H9 (cell line): Measurements from ENCODE around the gene RELCH. TPM values are rescaled to one million over a fixed set of nuclear protein-coding genes. Genes with fewer than 3 reads are reported as not detected.

Source experiments
- DNase-seq: peaks from one replicate; pipeline ENCODE4 v3.0.0-alpha.2; 2017
- H2AFZ ChIP-seq: one replicate; pipeline ENCODE4 v1.6.1; 2013; ENCODE audit warnings: mild to moderate bottlenecking, low read length, control low read depth, moderate library complexity
- H2AK5ac ChIP-seq: 2 replicates; pipeline ENCODE4 v1.6.1; 2013; ENCODE audit warnings: low read length, control low read depth, mixed read lengths; ENCODE audit not compliant: insufficient read length
- H2BK120ac ChIP-seq: one replicate; pipeline ENCODE4 v1.6.1; 2013; ENCODE audit warnings: low read depth, mild to moderate bottlenecking, low read length, control low read depth, inconsistent platforms; ENCODE audit not compliant: poor library complexity, severe bottlenecking
- H2BK12ac ChIP-seq: 2 replicates; pipeline ENCODE4 v1.6.1; 2013; ENCODE audit warnings: low read length, control low read depth, mixed read lengths, low read depth; ENCODE audit not compliant: insufficient read length
- H2BK15ac ChIP-seq: 2 replicates; pipeline ENCODE4 v1.6.1; 2013; ENCODE audit warnings: low read depth, low read length, control low read depth
- H2BK20ac ChIP-seq: one replicate; pipeline ENCODE4 v1.6.1; 2013; ENCODE audit warnings: low read depth, mild to moderate bottlenecking, low read length, control low read depth, inconsistent platforms; ENCODE audit not compliant: poor library complexity, severe bottlenecking
- H2BK5ac ChIP-seq: 2 replicates; pipeline ENCODE4 v1.6.1; 2013; ENCODE audit warnings: low read length, control low read depth, mixed read lengths; ENCODE audit not compliant: insufficient read length
- H3K14ac ChIP-seq: 2 replicates; pipeline ENCODE4 v1.6.1; 2013; ENCODE audit warnings: low read length, control low read depth; ENCODE audit not compliant: insufficient read depth
- H3K18ac ChIP-seq: 2 replicates; pipeline ENCODE4 v1.6.1; 2013; ENCODE audit warnings: low read depth, mild to moderate bottlenecking, mixed read lengths, low read length, control low read depth; ENCODE audit not compliant: insufficient read length
- H3K23ac ChIP-seq: 2 replicates; pipeline ENCODE4 v1.6.1; 2013; ENCODE audit warnings: low read length, control low read depth, mixed read lengths, low read depth; ENCODE audit not compliant: insufficient read length
- H3K23me2 ChIP-seq: 2 replicates; pipeline ENCODE4 v1.6.1; 2013; ENCODE audit warnings: low read depth, mild to moderate bottlenecking, mixed read lengths, low read length, control low read depth; ENCODE audit not compliant: insufficient read length, poor library complexity, severe bottlenecking
- H3K27ac ChIP-seq: 2 replicates; pipeline ENCODE4 v1.5.1; 2013; ENCODE audit warnings: low read length, control low read depth, mixed read lengths, low read depth; ENCODE audit not compliant: insufficient read length
- H3K27me3 ChIP-seq: 2 replicates; pipeline ENCODE4 v1.6.1; 2013; ENCODE audit warnings: low read length, control low read depth, inconsistent platforms; ENCODE audit not compliant: insufficient read depth
- H3K4ac ChIP-seq: 2 replicates; pipeline ENCODE4 v1.6.1; 2013; ENCODE audit warnings: low read depth, mild to moderate bottlenecking, control low read depth, inconsistent platforms, low read length, moderate library complexity
- H3K4me1 ChIP-seq: 2 replicates; pipeline ENCODE4 v1.6.1; 2013; ENCODE audit warnings: low read length, control low read depth, inconsistent platforms; ENCODE audit not compliant: insufficient read depth
- H3K4me2 ChIP-seq: 2 replicates; pipeline ENCODE4 v1.6.1; 2013; ENCODE audit warnings: low read length, control low read depth, mixed read lengths; ENCODE audit not compliant: insufficient read length, insufficient read depth
- H3K56ac ChIP-seq: 2 replicates; pipeline ENCODE4 v1.6.1; 2013; ENCODE audit warnings: low read depth, mild to moderate bottlenecking, mixed read lengths, low read length, control low read depth; ENCODE audit not compliant: insufficient read length
- H3K79me1 ChIP-seq: 2 replicates; pipeline ENCODE4 v1.6.1; 2013; ENCODE audit warnings: low read depth, mild to moderate bottlenecking, moderate library complexity, low read length, control low read depth, inconsistent platforms; ENCODE audit not compliant: insufficient read depth, poor library complexity, severe bottlenecking
- H3K79me2 ChIP-seq: 2 replicates; pipeline ENCODE4 v1.6.1; 2013; ENCODE audit warnings: low read length, control low read depth, inconsistent platforms; ENCODE audit not compliant: insufficient read depth
- H3K9ac ChIP-seq: 2 replicates; pipeline ENCODE4 v1.6.1; 2013; ENCODE audit warnings: low read length, control low read depth, mixed read lengths; ENCODE audit not compliant: insufficient read length; ENCODE audit errors: extremely low read depth
- H3K9me3 ChIP-seq: one replicate; pipeline ENCODE4 v1.6.1; 2013; ENCODE audit warnings: low read depth, low read length, inconsistent platforms; ENCODE audit not compliant: control insufficient read depth
- H3T11ph ChIP-seq: one replicate; pipeline ENCODE4 v1.6.1; 2013; ENCODE audit warnings: mild to moderate bottlenecking, low read length, control low read depth, inconsistent platforms
- H4K20me1 ChIP-seq: one replicate; pipeline ENCODE4 v1.6.1; 2013; ENCODE audit not compliant: control insufficient read depth, insufficient read length, insufficient read depth
- H4K5ac ChIP-seq: 2 replicates; pipeline ENCODE4 v1.6.1; 2013; ENCODE audit warnings: low read depth, mild to moderate bottlenecking, mixed read lengths, low read length, control low read depth; ENCODE audit not compliant: insufficient read length
- H4K8ac ChIP-seq: replicated peaks from 2 replicates; pipeline ENCODE4 v1.6.1; 2013; ENCODE audit warnings: low read length, control low read depth, mixed read lengths, low read depth; ENCODE audit not compliant: insufficient read length
- H4K91ac ChIP-seq: 2 replicates; pipeline ENCODE4 v1.6.1; 2013; ENCODE audit warnings: low read depth, mild to moderate bottlenecking, moderate library complexity, mixed read lengths, low read length, control low read depth; ENCODE audit not compliant: insufficient read length
- H3K27ac Mint-ChIP-seq, 3 experiments: 2 replicates in 2 of 3; 3 replicates in 1 of 3; pipeline ENCODE4 v1.8.0; 2020 to 2021; ENCODE audit warnings: mixed read lengths in 3 of 3, mild to moderate bottlenecking in 1 of 3, moderate library complexity in 1 of 3
- H3K27me3 Mint-ChIP-seq: 2 replicates; pipeline ENCODE4 v1.8.0; 2021; ENCODE audit warnings: low read depth, mild to moderate bottlenecking, moderate library complexity, mixed read lengths
- H3K36me3 Mint-ChIP-seq, 3 experiments: 2 replicates in 2 of 3; 3 replicates in 1 of 3; pipeline ENCODE4 v1.8.0; 2020 to 2021; ENCODE audit warnings: low read depth in 3 of 3, mixed read lengths in 3 of 3; ENCODE audit not compliant: insufficient read depth in 1 of 3
- H3K4me1 Mint-ChIP-seq, 2 experiments: 2 replicates each; pipeline ENCODE4 v1.8.0; 2020; ENCODE audit warnings: mixed read lengths in 2 of 2
- H3K4me3 Mint-ChIP-seq, 2 experiments: 2 replicates in 1 of 2; 3 replicates in 1 of 2; pipeline ENCODE4 v1.8.0; 2020 to 2021; ENCODE audit warnings: mild to moderate bottlenecking in 2 of 2, mixed read lengths in 2 of 2, moderate library complexity in 1 of 2
- H3K9me3 Mint-ChIP-seq, 2 experiments: 2 replicates in 1 of 2; 3 replicates in 1 of 2; pipeline ENCODE4 v1.8.0; 2020; ENCODE audit warnings: mild to moderate bottlenecking in 2 of 2, mixed read lengths in 2 of 2, moderate library complexity in 1 of 2
- WGBS: extraction: QIAGEN DNeasy Blood & Tissue Kit; methylation state at CpG from one replicate; pipeline ENCODE4 v1.1.7; 2013; ENCODE audit warnings: missing lambda C conversion rate, low lambda C conversion rate, mixed read lengths; ENCODE audit not compliant: insufficient read length; ENCODE audit errors: extremely low coverage; 5-methylcytosine and 5-hydroxymethylcytosine counted together
- total RNA-seq: library from RNA; stranded (reverse); gene quantifications from 2 replicates; pipeline ENCODE4 v1.2.1, GENCODE V29; 2021
- TF ChIP-seq, protein P1 (sequence below): fragments of 200-600 bp; sonication (generic); conservative IDR thresholded peaks from 3 replicates; pipeline ENCODE4 v1.8.0; 2021; ENCODE audit warnings: antibody characterized with exemption, mild to moderate bottlenecking

RELCH gene
- total RNA-seq, 1 experiment from 2014 or later: 32.3 TPM

DNA sequence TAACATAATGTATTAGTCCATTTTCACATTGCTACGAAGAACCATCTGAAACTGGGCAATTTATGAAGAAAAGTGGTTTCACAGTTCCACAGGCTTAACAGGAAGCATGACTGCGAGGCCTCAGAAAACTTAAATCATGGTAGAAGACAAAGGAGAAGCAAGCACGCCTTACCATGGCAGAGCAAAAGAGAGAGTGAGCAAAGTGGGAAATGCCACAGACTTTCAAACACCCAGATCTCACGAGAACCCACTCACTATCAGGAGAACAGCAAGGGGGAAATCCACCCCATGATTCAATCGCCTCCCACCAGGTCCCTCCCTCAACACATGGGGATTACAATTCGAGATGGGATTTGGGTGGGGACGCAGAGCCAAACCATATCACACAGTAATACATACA, 22.7 kb upstream of the RELCH start:
- H3K23ac ChIP-seq: no peak overlapping the region
- H2BK12ac ChIP-seq: no peak overlapping the region
- H3K4ac ChIP-seq: no peak overlapping the region
- no peak overlapping the region for H4K8ac ChIP-seq
- peaks cover 7 to 31% (median 13%) of the 10 kb centered on the region in 3 experiments for H3K36me3 Mint-ChIP-seq
- peaks cover 6 to 11% of the 10 kb centered on the region in 2 experiments; a peak in 4 of 5 replicates for H3K9me3 Mint-ChIP-seq
- TF ChIP-seq, protein P1, sequence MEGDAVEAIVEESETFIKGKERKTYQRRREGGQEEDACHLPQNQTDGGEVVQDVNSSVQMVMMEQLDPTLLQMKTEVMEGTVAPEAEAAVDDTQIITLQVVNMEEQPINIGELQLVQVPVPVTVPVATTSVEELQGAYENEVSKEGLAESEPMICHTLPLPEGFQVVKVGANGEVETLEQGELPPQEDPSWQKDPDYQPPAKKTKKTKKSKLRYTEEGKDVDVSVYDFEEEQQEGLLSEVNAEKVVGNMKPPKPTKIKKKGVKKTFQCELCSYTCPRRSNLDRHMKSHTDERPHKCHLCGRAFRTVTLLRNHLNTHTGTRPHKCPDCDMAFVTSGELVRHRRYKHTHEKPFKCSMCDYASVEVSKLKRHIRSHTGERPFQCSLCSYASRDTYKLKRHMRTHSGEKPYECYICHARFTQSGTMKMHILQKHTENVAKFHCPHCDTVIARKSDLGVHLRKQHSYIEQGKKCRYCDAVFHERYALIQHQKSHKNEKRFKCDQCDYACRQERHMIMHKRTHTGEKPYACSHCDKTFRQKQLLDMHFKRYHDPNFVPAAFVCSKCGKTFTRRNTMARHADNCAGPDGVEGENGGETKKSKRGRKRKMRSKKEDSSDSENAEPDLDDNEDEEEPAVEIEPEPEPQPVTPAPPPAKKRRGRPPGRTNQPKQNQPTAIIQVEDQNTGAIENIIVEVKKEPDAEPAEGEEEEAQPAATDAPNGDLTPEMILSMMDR: no peak
- no peak overlapping the region for H2BK120ac ChIP-seq
- no peak overlapping the region for H3K18ac ChIP-seq
- no peak overlapping the region for H3K4me2 ChIP-seq
- no peaks in the 10 kb centered on the region for H3K27me3 ChIP-seq
- H3K4me1 Mint-ChIP-seq: peaks cover 15 to 16% of the 10 kb centered on the region in 2 experiments
- no peaks in the 10 kb centered on the region for H3K23me2 ChIP-seq
- H3K9me3 ChIP-seq: no peaks in the 10 kb centered on the region
- no peaks in the 10 kb centered on the region for H4K20me1 ChIP-seq
- H3K4me1 ChIP-seq: peaks cover 3% of the 10 kb centered on the region; the same call in 1 of the 2 replicates
- no peaks in the 10 kb centered on the region for H3K79me1 ChIP-seq
- no peak overlapping the region for H4K91ac ChIP-seq
- H3K27ac Mint-ChIP-seq: peak overlapping the region; percentile 2 to 33 (median 20); a peak in 3 of 7 replicates
- H2BK15ac ChIP-seq: no peak overlapping the region
- no peak for DNase-seq
- no peak overlapping the region for H3K27ac ChIP-seq
- H3K79me2 ChIP-seq: no peaks in the 10 kb centered on the region
- no peak overlapping the region for H3K4me3 Mint-ChIP-seq
- no peak overlapping the region for H3K56ac ChIP-seq
- H2BK20ac ChIP-seq: no peak overlapping the region
- no peak overlapping the region for H2AK5ac ChIP-seq
- WGBS: no CpG with 5 or more reads among the region's 7 CpGs
- H2BK5ac ChIP-seq: no peak overlapping the region
- H3K14ac ChIP-seq: no peak overlapping the region
- H3T11ph ChIP-seq: no peak overlapping the region
- H4K5ac ChIP-seq: no peak overlapping the region
- H3K9ac ChIP-seq: no peak overlapping the region
- H3K27me3 Mint-ChIP-seq: no peaks in the 10 kb centered on the region
- H2AFZ ChIP-seq: no peak overlapping the region
